HG03135 (cell line): ENCODE data around the gene TMEM235.
A peak's percentile ranks its signal among the peaks of the same experiment; 100 is the strongest.
"Not testable (repeated sequence)": the region's sequence is repeated elsewhere in the genome, so short reads cannot be mapped to it uniquely, and the experiment has no call there.

Experiments used
- ATAC-seq: cut with Tn5 transposase; IDR thresholded peaks from one replicate; pipeline ENCODE4 v1.9.1; 2021; ENCODE audit warnings: mild to moderate bottlenecking, moderate library complexity; ENCODE audit not compliant: unreplicated experiment

The TMEM235 gene

GRCh38 chr17:78237401-78238012 is 6.1 kb downstream of the TMEM235 start:
- no peak for ATAC-seq

DNA sequence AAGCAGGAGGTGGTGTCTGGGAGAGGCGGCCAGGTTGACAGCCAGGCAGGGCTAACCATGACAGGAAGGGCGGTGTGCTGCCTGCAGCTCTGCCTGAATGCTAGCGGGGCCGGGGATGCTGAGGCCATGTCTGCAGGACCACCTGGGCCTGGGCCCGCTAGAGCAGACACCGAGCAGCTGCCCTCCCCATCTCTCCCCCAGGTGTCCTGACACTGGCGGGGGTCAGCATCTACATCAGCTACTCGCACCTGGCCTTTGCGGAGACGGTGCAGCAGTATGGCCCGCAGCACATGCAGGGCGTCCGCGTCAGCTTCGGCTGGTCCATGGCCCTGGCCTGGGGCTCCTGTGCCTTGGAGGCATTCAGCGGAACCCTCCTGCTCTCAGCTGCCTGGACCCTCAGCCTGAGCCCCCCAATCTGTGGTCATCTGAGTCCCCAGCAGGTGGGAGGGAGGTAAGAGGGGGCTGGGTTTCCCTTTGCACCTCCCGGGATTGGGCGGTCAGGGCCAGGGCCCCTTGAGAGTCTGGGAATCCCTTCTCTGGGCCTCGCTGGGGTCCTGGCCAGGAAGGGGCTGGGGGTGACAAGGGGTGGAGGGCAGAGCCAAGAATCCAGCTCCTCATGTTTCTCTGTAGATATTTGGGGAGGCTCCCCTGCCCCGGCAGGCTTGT is 7.5 kb downstream of the TMEM235 start:
- ATAC-seq: no peak

DNA sequence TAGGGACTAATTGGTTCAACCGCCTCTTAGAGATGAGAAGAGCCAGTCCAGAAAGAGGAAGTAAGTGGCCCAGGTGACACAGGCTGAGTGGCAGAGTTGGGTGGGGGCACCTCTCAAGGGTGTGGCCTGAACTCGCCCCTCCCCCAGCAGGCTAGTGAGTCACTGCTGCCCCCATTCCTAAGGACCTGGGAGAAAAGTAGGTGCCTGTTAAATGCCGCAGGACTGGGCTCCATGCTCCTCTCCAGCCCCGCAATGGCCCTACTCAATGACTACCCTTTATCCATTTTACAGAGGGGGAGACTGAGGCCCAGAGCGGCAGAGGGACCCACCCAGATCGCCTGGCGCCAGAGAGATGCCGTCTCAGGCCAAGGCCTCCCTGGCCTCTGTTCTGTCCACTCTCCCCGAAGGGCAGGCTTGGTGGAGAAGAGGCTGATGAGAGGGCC is 8.1 kb downstream of the TMEM235 start:
- ATAC-seq: no peak

- ATAC-seq: no peak
Measured at GRCh38 chr17:78240012-78240655, 8.7 kb downstream of the TMEM235 start.

DNA sequence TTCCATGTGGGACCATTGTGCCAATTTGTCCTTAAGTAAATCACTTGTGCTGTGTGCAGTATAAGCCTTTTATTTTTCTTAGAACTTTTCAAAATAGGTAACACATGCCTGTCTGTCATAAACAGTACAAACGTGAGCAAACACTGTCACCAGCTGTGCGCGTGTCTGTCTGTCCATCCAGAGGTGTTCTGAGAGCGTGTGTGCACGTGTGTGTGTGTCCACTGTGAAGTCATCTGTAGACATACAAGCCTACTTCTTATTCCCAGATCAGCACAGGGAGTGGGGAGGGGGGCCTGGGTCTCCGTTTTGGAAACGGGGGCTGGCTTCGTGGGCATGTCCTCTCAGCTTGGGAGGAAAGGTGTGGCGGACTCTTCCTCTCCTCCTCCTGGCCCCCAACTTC is 9.4 kb downstream of the TMEM235 start:
- no peak for ATAC-seq

DNA sequence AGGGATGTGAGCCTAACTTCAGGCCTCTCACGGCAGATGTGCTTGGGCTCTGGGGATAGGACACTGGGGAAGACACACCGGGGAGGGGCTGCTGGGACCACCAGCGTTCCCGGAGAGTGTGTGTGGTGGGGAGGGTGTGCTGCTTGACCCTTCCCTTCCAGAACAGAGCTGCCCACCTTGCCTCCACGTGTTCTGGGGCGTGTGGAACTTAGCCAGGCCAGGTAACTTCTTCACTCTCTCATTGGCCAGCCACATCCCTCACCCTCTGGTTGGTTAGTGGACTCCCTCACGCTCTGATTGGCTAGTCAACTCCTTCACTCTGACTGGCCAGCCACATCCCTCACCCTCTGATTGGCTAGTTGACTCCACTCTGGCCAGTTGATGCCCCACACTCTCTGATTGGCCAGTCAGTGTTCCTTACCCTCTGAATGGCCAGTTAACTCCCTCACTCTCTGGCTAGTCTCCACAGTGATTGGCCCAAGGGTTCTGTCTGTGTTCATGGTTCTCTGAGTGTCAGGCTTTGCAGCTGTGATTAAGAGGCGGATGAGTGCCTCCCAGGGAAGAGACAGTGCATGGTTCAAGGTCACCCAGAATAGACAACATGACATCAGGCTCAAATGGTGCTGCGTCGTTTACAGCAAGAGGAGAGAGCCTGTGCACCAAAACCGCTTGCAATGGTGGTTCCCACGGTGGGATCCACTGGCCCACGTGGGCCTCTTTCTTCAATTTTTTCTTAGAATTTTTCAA is 10.0 kb downstream of the TMEM235 start:
- no peak for ATAC-seq

DNA sequence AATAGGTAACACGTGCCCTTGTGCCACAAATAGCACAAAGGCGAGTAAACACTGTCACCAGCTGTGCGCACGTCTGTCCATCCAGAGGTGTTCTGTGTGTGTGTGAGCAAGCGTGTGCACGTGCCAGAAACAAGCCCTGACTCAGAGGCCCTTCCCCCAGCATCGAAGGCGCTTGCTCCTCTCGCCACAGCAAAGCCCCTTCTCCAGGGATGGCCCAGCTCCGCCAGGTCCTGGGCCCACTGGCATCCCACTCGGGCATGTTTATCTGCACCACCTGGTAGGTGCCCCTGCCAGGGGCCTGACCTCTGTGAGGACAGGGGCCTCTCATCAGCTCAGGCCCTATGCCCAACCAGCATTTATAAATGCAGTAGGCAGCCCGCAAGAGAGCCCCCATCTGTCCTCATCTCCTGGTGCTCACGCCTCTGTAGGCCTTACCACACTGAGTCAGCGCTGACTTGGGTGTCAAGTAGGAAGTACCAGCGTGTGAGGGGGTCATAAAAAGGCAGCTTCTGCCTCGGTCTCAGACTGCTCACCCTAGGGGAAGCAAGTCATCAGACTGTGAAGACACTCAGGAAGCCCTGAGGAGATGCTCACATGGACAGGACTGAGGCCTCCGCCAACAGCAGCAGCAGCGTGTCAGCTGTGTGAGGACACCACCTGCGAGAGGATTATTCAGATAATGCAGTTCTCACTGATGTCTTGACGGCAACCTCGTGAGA is 10.8 kb downstream of the TMEM235 start:
- ATAC-seq: no peak

DNA sequence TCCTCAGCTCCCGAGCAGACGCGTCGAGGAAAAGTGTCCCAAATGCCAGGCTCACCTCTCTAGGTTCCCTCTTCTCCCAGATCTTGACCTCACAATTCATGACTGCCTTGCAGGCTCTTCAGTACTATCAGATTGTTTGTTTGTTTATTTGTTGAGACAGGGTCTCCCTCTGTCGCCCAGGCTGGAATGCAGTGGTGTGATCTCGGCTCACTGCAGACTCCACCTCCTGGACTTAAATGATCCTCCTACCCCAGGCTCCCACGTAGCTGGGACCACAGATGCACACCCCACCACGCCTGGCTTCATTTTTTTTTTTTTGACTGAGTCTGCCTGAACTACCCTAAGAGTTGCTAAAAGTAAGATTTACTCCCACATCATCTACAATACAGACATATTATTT is 15.9 kb downstream of the TMEM235 start:
- ATAC-seq: no peak

GRCh38 chr17:78248051-78248914 is 16.9 kb downstream of the TMEM235 start:
- no peak for ATAC-seq

DNA sequence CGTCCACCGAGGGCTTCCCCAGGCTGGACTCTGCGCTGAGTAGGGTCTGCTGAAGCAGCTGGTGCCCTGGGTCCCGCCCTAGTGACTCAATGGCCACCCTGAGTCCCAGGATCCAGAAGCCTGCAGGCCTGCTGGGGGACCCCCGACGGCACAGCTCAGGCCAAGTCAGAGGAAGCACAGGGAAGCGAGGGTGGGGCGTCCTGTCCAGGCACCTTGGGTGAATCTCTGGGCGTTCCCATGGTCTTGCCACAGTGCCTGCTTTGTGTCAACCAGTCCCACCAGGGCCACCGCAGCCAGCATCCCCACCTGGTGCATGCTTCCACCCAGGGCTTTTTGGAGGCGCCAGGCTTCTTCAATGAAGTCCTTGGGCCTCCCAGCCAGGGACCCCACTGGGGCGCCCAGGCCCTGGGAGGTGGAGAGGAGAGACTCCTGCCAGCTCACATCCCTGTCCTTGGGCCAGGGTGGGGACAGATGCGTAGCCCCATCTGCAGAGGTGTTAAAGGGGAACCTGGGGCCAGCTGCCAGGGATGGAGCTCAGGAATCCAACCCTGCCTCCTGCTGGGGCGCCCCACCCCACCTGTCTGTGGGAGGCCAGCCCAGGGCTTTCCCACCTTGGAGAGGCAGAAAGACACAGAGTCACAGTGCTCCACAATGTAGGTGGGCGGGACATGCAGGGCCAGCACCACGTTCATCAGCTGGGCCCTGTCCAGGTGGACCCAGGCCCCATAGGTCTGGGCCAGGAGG is 17.8 kb downstream of the TMEM235 start:
- no peak for ATAC-seq

DNA sequence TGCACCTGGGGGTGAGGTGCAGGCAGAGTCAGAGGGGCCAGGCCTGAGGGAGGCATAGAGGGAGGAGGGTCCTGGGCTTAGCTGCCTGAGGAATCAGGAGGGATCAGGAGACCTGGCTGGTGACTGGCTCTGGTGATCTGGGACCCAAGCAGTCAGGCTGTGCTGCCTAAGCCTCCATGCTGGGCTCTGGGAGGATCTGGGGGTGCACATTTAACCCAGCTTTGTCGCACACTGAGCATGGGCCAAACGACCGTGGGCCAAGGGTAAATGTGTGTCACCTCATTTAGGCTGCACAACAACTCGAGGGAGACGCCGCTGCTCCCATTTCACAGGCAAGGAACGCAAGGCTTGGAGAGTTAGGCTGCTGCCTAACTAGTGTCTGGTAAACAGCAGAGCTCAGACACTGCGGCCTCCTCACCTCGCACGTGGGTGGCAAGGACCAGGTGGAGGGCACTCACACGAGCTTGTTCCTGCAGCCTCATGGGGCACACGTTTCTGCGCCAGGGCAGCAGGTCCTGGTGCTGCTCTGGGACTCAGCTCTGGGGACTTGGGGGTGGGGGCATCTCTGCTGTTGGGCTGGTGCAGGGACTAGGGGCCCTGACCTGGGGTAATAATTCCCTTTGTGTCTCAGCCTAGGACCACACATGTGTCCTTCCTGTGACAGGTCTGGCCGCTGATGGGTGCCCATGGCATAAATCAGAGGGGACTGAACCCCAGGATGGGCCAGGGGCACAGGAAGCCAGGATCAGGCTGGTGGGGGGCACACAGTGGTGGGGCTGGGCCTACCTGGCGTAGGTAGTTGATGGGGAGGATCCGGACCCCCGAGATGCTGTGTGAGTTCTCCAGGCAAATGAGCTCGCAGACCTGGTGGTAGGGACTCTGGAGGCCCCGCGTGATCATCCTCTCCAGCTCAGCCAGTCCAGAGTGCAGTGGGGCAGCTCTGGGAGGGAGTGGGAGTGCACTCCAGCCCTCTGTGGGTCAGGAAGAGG is 18.7 kb downstream of the TMEM235 start:
- no peak for ATAC-seq

DNA sequence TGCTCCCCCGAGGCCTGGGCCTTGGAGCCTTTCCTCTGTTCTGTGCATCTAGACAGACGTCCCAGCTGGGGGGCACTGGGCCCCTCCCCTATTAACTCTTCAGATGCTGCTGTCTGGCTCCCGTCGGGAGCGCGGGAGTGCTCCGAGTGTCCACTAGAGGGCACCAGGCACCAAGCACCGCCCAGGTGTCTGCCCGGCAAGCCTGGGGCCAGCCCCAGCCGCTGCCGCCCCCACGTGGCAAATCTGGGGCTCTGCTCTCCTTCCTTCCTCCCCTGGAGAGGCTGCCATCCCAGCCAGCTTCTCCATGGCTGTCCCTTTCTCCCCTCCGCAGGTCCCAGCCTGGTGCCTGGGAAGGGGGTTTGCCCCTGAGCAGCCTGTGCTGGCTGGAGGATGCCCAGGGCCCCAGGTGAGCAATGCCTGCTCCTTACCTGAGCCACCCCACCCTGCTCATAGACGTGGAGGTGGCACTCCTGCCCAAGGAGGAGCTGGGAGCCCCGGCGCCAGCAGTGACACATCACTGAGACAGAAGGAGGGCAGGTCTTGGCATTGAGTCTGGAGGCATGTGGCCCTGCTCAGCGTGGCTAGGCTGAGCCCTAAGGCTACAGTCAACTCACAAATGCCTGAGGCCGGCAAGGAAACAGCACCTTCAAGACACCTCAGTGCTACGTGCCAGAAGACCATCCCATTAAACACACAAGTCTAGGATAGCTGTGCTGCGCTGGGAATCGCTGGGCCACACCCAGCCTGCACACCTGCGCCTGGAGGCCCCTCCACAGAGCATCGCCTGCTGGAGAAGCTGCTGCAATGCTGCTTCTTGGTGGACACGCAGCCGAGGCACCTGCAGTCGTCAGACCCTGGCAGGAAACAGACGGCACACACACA is 19.7 kb downstream of the TMEM235 start:
- peak; percentile 41 for ATAC-seq

- no peak for ATAC-seq
Measured at GRCh38 chr17:78251773-78252103, 20.3 kb downstream of the TMEM235 start.

DNA sequence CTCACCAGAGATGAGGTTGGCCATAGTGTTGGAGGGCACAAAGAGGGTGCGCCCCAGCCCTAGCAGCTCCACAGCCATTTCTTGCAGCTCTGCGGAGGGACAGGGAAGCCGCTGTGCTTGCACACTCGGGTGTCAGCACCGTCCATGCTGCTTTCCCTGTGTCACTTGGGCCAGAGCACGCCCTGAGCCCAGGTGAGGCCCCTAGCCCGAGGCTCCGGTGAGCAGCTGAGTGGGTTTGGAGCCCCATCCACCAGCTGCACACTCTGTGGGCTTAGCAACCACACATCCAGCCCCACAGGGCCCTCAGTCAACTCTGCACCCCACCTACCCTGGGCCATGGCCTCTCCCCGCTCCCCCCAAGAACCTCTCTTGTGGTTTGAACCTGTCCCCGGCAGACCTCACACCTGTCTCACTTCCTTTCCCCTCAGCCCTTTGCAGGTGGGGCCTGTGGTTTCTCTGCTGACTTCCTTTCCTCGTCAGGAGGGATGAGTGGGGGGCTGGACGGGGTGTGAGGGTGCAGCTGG is 20.7 kb downstream of the TMEM235 start:
- no peak for ATAC-seq

GRCh38 chr17:78252701-78253635 is 21.5 kb downstream of the TMEM235 start:
- no peak for ATAC-seq

DNA sequence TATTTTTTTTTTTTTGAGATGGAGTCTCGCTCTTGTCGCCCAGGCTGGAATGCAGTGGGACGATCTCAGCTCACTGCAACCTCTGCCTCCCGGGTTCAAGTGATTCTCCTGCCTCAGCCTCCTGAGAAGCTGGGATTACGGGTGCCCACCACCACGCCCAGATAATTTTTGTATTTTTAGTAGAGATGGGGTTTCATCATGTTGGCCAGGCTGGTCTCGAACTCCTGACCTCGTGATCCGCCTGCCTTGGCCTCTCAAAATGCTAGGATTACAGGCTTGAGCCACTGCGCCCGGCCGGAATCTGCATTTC is 22.2 kb downstream of the TMEM235 start:
- ATAC-seq: not testable (repeated sequence)
